Keratinocyte (primary cell): Measurements from ENCODE around the gene JAM3. TPM values are rescaled to one million over a fixed set of nuclear protein-coding genes. Genes with fewer than 3 reads are reported as not detected.

Source experiments
- DNase-seq: peaks from one replicate; pipeline ENCODE4 v3.0.0-alpha.2; 2011; ENCODE audit warnings: low read depth, missing footprints, low spot score
- FAIRE-seq: peaks from 2 replicates; lab custom pipeline; 2011; peaks lifted over from hg19 to GRCh38; lab: Jason Lieb, UNC
- H2AFZ ChIP-seq: 2 replicates; pipeline ENCODE4 v1.6.0; 2012; ENCODE audit warnings: low read length, control low read depth, inconsistent platforms; ENCODE audit not compliant: control insufficient read depth
- H3K27ac ChIP-seq: 2 replicates; pipeline ENCODE4 v1.5.1; 2011; ENCODE audit warnings: low read length; ENCODE audit not compliant: control insufficient read depth, insufficient read depth
- H3K27me3 ChIP-seq: 3 replicates; pipeline ENCODE4 v1.6.0; 2011; ENCODE audit warnings: low read length; ENCODE audit not compliant: control insufficient read depth, insufficient read depth; ENCODE audit errors: extremely low read depth
- H3K36me3 ChIP-seq, 2 experiments: 2 replicates in 1 of 2; 3 replicates in 1 of 2; pipeline ENCODE4 v1.5.1; 2011; ENCODE audit warnings: low read length in 2 of 2, mild to moderate bottlenecking in 1 of 2; ENCODE audit not compliant: control insufficient read depth in 2 of 2, insufficient read depth in 2 of 2; ENCODE audit errors: extremely low read depth in 1 of 2
- H3K4me1 ChIP-seq: 3 replicates; pipeline ENCODE4 v1.5.1; 2011; ENCODE audit warnings: low read length; ENCODE audit not compliant: control insufficient read depth, insufficient read depth; ENCODE audit errors: extremely low read depth
- H3K4me2 ChIP-seq: 3 replicates; pipeline ENCODE4 v1.6.0; 2011; ENCODE audit warnings: low read depth, low read length; ENCODE audit not compliant: control insufficient read depth, insufficient read depth; ENCODE audit errors: extremely low read depth
- H3K4me3 ChIP-seq, 3 experiments: fragments of 200-600 bp in 1 of 3; sonication (generic) in 1 of 3; 2 replicates in 2 of 3; 3 replicates in 1 of 3; pipeline ENCODE4 v1.5.1; 2011 to 2016; ENCODE audit warnings: low read length in 3 of 3, mild to moderate bottlenecking in 3 of 3, control low read depth in 2 of 3, inconsistent platforms in 1 of 3, low read depth in 1 of 3, mixed read lengths in 1 of 3, mixed run types in 1 of 3, moderate library complexity in 1 of 3; ENCODE audit not compliant: control insufficient read depth in 2 of 3, insufficient read depth in 2 of 3; ENCODE audit errors: extremely low read depth in 1 of 3
- H3K79me2 ChIP-seq: 2 replicates; pipeline ENCODE4 v1.6.0; 2012; ENCODE audit warnings: low read length; ENCODE audit not compliant: control insufficient read depth, insufficient read depth
- H3K9ac ChIP-seq: 3 replicates; pipeline ENCODE4 v1.6.0; 2011; ENCODE audit warnings: low read length; ENCODE audit not compliant: control insufficient read depth, insufficient read depth; ENCODE audit errors: extremely low read depth
- H3K9me1 ChIP-seq: 3 replicates; pipeline ENCODE4 v1.6.0; 2011; ENCODE audit warnings: low read length; ENCODE audit not compliant: control insufficient read depth, insufficient read depth; ENCODE audit errors: extremely low read depth
- H3K9me3 ChIP-seq: 2 replicates; pipeline ENCODE4 v1.5.1; 2012; ENCODE audit warnings: low read depth, low read length; ENCODE audit not compliant: control insufficient read depth
- H4K20me1 ChIP-seq: 3 replicates; pipeline ENCODE4 v1.6.0; 2011; ENCODE audit warnings: low read length; ENCODE audit not compliant: control insufficient read depth, insufficient read depth; ENCODE audit errors: extremely low read depth
- EZH2 ChIP-seq: IDR thresholded peaks from one replicate; pipeline ENCODE4 v1.6.1; 2012; ENCODE audit warnings: inconsistent platforms, mild to moderate bottlenecking, low read length, moderate library complexity
- dilution Hi-C: fragments of 300-500 bp; cut with MboI; formaldehyde crosslinking; loops from one replicate; pipeline ENCODE4 v1.7.0; 2020; ENCODE audit warnings: low sequenced_read_pairs; ENCODE audit not compliant: extremely low pct_ligation_motif_present
- polyA plus RNA-seq, 5 experiments: library from polyadenylated mRNA; depleted of rRNA in 3 of 5; stranded (reverse) in 3 of 5; stranded (forward) in 1 of 5; unstranded in 1 of 5; fragments of >200 nt; gene quantifications; 1 replicate in 1 of 5; 2 replicates in 3 of 5; 3 replicates in 1 of 5; pipeline versions ENCODE4 v1.2.1 to v1.2.3, GENCODE V29; 2011 to 2012; ENCODE audit warnings: missing spikeins in 2 of 5, low read depth in 1 of 5, low replicate concordance in 1 of 5
- TF ChIP-seq, protein P1 (sequence below), 3 experiments: IDR thresholded peaks in 1 of 3; conservative IDR thresholded peaks in 1 of 3; optimal IDR thresholded peaks in 1 of 3; 2 replicates in 2 of 3; 3 replicates in 1 of 3; pipeline versions ENCODE3 to v1.5.1; 2011; ENCODE audit warnings: low read length in 3 of 3, mild to moderate bottlenecking in 3 of 3, moderate library complexity in 2 of 3, control low read depth in 1 of 3, inconsistent platforms in 1 of 3; ENCODE audit not compliant: insufficient read depth in 2 of 3; ENCODE audit errors: extremely low read depth in 1 of 3

The JAM3 gene
- polyA plus RNA-seq, 1 donor (not counting 4 experiments of a cell fraction or from before 2014, with no cell fraction given), result 11.4 TPM

DNA sequence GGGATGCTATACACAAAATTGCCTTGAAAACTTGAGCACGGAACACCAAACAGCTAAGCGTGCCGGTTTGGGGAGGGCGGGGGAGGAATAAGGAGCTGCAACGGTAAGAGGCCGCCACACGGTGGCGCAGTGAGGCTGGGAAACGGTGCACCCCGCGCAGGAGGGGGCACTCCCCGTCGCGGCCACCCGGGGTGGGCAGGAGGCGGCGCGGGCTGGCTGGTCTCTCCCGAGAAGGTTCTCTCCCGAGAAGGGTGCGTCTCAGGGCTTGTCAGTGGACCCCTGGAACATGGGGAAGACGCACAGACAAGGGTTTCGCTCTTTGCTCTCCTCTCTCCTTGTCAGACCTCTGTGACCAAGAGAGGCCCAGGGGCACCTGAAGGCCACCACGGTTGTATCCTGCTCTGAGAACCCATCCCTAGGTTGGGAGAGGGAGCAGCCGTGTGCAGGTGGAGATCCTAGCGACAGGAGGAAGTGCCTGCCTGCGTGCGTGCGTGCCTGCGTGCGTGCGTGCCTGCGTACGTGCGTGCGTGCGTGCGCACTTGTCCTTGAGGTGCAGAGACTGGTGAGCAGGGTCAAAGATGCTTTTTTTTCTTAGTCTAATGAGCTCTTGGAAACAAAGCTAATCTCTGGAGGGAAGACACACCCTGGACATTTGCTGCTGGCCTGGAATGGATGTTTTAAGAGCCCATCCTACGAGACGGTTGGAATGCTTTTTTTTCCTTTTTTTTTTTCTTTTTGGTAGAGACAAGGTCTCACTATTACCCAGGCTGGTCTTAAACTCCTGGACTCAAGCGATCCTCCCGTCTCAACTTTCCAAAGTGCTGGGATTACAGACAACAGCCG is 18.1 kb upstream of the JAM3 start:
- Histone ChIP-seq H3K27me3 (no peaks in the 10 kb centered on the region), H3K9me1 (no peaks in the 10 kb centered on the region), H3K79me2 (no peaks in the 10 kb centered on the region), H3K36me3 (no peaks in the 10 kb centered on the region), H3K9ac (peak overlapping the region; percentile 33), H3K4me3 (peak overlapping the region in 1 of 3 experiments; percentile 18), H2AFZ (peak overlapping the region; percentile 62), H3K9me3 (no peaks in the 10 kb centered on the region), H4K20me1 (no peaks in the 10 kb centered on the region), H3K27ac (no peak overlapping the region), H3K4me2 (peak overlapping the region; percentile 51), H3K4me1 (peaks cover 26% of the 10 kb centered on the region)
- dilution Hi-C loops, result no loop called here
- TF ChIP-seq, protein P1, sequence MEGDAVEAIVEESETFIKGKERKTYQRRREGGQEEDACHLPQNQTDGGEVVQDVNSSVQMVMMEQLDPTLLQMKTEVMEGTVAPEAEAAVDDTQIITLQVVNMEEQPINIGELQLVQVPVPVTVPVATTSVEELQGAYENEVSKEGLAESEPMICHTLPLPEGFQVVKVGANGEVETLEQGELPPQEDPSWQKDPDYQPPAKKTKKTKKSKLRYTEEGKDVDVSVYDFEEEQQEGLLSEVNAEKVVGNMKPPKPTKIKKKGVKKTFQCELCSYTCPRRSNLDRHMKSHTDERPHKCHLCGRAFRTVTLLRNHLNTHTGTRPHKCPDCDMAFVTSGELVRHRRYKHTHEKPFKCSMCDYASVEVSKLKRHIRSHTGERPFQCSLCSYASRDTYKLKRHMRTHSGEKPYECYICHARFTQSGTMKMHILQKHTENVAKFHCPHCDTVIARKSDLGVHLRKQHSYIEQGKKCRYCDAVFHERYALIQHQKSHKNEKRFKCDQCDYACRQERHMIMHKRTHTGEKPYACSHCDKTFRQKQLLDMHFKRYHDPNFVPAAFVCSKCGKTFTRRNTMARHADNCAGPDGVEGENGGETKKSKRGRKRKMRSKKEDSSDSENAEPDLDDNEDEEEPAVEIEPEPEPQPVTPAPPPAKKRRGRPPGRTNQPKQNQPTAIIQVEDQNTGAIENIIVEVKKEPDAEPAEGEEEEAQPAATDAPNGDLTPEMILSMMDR (optimal IDR thresholded peaks at IDR 0.05 in 1 of 3, IDR thresholded peaks at IDR 0.05 in 1 of 3, conservative IDR thresholded peaks at IDR 0.05 in 1 of 3; ENCODE audit: extremely low read depth in 1 of 3, insufficient read depth in 2 of 3, low read length in 3 of 3), result peak; percentile 76 to 97 (median 94)
- TF ChIP-seq EZH2, result no peak
- DNase-seq, result no peak
- FAIRE-seq, result no peak

DNA sequence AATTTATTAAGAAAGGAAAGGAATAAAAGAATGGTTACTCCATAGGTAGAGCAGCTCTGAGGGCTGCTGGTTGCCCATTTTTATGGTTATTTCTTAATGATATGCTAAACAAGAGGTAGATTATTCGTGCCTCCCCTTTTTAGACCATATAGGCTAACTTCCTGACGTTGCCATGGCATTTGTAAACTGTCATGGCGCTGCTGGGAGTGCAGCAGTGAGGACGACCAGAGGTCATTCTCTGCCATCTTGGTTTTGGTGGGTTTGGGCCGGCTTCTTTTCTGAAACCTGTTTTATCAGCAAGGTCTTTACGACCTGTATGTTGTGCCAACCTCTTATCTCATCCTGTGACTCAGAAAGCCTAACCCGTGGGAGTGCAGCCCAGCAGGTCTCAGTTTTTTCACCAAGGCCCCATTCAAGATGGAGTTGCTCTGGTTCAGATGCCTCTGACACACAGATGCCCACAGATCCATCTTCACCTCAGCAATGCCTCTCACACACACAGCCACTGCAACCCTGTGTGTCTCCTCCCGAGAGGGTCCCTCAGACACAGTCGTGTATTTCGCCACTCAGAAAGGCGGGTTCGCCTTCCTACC is 16.4 kb upstream of the JAM3 start:
- Histone ChIP-seq H3K4me1 (peaks cover 9% of the 10 kb centered on the region), H3K36me3 (no peaks in the 10 kb centered on the region), H3K4me2 (no peak overlapping the region), H3K9ac (no peak overlapping the region), H3K79me2 (no peaks in the 10 kb centered on the region), H4K20me1 (no peaks in the 10 kb centered on the region), H3K27me3 (no peaks in the 10 kb centered on the region), H3K9me1 (no peaks in the 10 kb centered on the region), H3K9me3 (no peaks in the 10 kb centered on the region), H3K27ac (no peak overlapping the region), H3K4me3 (no peak overlapping the region), H2AFZ (no peak overlapping the region)
- FAIRE-seq (no peak), DNase-seq (no peak)
- TF ChIP-seq EZH2, result no peak
- TF ChIP-seq, protein P1 (optimal IDR thresholded peaks at IDR 0.05 in 1 of 3, IDR thresholded peaks at IDR 0.05 in 1 of 3, conservative IDR thresholded peaks at IDR 0.05 in 1 of 3; ENCODE audit: extremely low read depth in 1 of 3, insufficient read depth in 2 of 3, low read length in 3 of 3), result no peak
- dilution Hi-C loops, result no loop called here
